NCI-H1436 (cell line): ENCODE measurements around the gene DRG2.

Experiments
- DNase-seq: peaks from one replicate; lab custom pipeline; 2025; lab: John Stamatoyannopoulos, UW

The DRG2 gene

DNA sequence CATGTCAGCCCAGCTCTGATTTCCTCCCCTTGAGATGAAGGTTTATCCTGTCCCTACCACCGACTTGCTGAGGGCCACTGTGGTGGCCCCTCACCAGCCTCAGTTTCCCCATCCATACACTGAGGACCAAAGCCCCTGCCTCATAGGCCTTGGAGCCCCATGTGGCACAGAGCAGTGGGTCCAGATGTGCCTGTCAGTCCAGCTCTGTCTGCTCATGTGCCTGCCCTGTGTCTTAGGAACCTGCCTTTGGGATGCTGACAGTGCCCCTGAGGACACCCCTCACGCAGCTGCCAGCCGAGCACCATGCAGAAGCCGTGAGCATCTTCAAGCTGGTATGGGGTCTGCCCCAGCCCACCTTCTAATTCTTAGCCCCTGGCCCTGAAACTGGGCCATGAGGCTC lies 56.5 kb downstream of the DRG2 start:
- no peak for DNase-seq

DNA sequence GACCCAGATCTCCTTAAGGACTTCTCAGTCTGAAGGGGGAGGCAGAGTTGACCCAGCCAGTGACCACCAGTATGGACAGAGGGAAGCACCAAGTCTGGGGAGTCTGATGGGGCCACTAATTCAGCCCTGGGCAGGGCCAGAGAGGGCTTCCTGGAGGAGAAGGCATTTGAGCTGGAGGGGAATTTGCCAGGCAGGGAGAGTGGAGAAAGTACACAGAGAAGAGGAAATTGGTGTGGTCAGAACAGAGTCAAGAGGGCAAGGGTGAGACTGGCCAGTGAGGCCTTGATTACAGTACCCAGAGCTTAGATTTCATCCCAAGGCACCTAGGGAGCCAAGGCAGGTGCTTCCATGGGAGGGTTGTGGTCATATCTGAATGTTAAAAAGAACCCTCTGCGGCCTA lies 57.1 kb downstream of the DRG2 start:
- no peak for DNase-seq

DNA sequence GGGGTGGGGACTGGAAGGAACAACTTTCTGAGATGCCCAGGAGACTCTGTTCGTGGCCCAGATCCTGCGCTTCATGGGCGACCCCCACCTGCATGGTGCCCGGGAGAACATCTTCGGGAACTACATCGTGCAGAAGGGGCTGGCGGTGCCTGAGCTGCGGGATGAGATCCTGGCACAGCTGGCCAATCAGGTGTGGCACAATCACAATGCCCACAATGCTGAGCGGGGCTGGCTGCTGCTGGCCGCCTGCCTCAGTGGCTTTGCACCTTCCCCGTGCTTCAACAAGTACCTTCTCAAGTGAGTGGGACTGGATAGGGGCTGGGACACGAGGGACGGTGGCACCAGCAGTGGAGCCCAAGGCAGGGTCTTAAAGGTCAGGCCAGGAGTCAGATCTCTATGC lies 58.1 kb downstream of the DRG2 start:
- DNase-seq, result no peak

DNA sequence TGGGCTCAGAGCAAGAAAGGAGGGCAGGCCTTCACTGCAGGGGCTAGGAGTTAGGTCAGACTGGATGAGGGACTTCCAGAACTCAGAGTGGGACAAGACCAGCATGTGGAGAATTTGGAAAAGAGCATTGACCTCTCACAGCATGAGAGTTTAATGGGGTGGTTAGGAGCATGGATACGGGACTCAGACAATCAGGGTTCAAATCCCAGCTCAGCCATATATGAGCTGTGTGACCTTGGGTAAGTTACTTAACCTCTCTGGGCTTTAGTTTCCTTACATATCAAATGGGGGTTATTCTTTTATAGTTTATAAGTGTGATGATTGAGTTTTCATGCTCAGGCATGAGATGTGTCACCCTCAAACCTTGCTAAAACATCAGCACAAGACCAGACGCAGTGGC lies 58.5 kb downstream of the DRG2 start:
- DNase-seq, result no peak

DNA sequence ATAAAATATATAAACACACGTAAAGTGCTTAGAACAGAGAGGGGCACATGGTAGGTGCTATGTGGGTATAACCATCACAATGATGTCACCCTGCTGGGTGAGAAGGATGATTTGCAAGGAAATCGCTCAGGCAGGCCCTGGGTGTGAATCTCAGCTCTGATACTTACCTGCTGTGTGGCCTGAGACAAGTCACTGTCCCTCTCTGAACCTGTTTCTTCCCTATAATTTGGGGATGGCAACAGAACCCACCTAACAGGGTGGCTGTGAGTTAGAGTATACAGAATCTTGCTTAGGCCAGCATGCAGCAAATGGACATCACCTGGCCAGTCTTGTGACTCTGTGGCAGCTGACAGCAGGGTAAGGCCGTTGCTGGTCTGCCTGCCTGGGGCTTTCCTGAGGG lies 59.2 kb downstream of the DRG2 start:
- DNase-seq, result no peak

DNA sequence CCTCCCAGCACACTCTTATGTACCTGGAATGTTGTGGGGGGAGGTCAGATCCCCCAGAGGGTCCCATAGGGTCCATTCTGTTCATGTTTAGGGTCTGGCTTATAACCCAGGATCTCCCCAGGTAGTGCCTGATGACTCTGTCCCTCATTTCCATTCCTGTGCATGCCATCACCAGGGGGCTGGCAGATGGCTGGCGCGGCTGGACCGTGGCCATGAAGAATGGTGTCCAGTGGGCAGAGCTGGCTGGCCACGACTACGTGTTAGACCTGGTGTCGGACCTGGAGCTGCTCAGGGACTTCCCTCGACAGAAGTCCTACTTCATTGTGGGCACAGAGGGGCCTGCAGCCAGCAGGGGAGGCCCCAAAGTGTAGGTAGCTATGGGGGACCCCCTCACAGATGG lies 60.8 kb downstream of the DRG2 start:
- no peak for DNase-seq

DNA sequence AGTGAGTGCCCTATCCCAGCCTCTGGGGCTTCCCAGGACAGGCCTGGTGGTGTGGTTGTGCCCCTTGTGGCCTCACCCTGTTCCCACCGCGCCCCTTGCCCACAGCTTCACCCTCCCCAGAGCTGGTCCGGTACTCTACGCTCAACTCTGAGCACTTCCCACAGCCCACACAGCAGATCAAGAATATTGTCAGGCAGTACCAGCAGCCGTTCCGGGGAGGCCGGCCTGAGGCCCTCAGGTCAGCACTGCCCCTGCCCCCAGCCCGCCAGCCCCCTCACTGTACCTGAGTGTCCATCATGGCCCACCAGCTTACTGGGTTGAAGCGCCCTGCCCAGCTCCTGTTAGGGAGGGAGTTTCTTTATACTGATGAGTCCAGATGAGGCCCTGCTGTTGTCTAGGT lies 63.5 kb downstream of the DRG2 start:
- DNase-seq, result no peak

DNA sequence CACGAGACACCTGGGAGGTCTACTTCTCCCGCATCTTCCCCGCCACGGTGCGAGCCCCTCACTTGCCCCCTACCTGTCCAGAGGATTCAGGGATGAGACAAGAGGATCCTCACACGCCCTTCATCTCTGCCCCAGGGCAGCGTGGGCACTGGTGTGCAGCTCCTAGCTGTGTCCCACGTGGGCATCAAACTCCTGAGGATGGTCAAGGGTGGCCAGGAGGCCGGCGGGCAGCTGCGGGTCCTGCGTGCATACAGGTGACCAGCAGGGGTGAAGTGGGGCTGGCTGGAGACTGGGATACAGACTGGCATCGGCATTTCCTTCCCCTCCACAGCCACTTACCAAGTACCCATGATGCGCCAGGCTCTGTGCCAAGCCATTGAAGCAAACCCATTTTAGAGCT lies 67.4 kb downstream of the DRG2 start:
- no peak for DNase-seq

DNA sequence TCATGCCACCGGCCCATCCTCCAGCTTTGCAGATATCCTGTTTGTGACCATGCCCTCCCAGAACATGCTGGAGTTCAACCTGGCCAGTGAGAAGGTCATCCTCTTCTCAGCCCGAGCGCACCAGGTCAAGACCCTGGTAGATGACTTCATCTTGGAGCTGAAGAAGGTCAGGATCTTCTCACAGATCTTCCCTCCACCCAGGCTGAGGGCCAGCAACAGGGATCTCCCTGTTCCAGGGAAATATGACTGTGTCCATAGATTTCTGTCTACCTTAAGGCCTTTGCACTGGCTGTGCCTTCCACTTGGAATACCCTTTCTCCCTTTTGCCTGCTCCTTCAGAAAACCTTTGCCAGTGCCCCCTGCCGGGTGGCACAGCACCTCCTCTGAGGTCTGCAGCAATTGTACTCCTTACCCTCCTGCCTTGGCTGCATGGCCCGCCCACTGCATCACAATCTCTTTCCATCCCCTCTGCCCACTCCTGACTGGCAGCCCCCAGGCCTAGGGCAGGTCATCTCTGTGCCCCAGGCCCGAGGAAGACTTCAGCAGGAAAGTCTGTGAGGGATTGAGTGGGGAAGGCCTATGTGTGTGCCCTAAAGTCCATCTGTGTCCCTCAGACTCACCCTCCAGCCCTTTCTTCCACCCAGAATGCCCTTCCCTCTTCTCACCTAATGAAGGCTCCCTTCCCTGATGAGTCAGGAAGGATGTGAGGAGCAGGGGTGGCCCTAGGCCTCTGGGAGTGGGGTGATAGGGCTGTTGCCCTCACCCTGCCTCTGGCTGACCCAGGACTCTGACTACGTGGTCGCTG lies 68.6 kb downstream of the DRG2 start:
- DNase-seq, result no peak

DNA sequence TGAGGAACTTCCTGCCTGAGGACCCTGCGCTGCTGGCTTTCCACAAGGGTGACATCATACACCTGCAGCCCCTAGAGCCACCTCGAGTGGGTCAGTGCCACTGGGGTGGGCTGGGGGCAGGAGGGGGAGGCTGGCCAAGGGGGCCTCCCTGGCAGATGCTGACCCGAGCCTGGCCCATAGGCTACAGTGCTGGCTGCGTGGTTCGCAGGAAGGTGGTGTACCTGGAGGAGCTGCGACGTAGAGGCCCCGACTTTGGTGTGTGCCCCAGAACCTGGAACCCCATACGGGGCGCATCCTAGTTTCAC lies 69.2 kb downstream of the DRG2 start:
- DNase-seq, result no peak
